HG02870 (cell line): ENCODE measurements around the gene LCN1.

Source experiments
- ATAC-seq: cut with Tn5 transposase; IDR thresholded peaks from one replicate; pipeline ENCODE4 v1.9.1; 2021; ENCODE audit warnings: mild to moderate bottlenecking, moderate library complexity; ENCODE audit not compliant: unreplicated experiment

The LCN1 gene

DNA sequence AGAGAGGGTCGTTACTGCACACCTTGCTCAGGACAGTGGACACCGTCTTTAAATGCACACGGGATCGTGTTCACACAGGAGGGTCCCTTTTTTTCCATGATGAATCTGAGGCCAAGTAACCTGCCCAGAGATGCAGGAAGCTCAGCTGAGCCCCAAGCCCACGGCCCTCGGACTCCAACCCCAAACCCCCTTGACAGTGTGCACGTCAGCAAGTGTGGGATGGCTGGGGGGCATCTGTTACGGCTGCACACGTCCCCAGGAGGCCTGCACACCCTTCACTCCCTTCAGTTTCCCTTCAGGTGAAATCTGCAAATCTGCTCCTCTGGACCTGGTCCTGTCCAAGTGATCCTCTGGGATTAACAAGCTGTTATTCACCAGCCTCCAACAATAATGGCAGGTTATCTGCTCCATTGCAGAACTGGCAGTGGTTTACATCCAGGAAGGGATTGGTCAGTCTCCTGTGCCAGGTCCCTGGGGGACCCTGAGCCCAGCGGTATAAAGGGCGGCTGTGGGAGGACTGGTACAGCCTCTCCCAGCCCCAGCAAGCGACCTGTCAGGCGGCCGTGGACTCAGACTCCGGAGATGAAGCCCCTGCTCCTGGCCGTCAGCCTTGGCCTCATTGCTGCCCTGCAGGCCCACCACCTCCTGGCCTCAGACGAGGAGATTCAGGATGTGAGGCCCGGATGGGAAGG, at the start of gene LCN1:
Gene LCN1 (plus strand): TSS at position 525 of the 692 bp plus-strand sequence. CDS start 58 bp downstream, at position 583.
- ATAC-seq: no peak

DNA sequence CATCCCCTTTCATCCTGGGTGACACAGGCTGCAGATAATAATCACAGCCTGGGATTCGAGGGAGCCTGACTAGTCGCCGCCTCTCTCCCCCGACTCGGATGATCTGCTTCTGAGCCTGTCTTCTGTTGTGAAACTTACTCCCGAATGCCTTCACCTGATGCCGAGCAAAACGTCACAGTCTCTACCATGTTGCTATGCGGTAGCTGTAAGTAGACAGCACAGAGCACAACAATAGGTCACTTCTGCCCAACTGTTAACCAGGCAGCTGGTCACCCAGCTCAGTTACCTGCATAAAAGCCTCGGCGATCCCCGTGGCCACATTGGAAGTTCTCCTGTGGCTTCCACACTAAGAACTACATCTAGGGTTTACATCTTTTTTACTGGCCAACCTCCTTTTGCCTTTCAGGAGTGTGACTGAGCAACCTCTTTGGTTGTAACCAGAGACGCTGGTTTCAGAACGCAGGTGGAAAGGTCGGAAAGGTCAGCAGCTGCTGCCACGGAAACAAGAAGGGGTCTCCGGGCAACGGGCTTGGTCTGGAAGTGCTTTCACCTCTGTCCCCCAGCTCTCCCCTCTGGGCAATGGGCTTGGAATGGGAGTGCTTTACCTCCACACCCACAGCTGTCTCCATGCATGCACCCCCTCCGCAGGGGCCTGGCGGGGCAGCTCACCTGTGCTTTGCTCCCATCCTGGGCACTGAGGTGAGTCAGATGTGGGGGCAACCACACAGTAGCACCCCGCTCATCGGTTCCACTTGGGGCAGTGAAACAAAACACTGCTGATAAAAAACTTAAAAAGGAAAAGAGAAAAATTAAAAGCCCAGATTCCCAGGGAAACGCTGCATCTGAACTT, 49.2 kb upstream of the LCN1 start:
- no peak for ATAC-seq

DNA sequence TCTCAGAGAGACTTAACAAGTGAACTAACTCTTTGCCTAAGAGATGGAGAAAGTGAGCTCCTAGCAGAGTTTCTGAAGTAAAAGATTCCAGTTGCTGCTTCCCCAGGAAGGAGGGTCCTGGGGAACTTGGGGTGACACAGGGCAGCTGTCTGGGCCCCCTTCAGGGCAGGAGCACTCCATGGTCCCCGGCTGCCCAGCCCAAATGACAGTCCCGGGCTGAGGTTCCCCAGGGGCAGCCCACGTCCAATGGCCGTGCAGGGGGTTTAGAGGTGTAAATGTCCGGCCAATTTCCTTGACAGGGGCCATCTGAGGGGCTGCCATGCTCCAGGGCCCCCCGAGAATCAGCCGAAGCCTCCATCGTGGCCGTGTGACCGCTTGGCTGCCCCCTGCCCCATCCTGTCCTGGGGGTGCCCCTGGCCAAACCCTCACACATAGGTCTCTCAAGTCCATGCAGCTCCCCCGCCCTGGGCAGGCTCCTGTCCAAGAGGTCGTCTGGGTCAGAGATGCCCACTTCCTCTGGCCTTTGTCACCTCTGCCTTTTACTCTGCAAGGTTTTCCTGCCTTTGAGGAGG, 47.2 kb upstream of the LCN1 start:
- ATAC-seq: no peak

DNA sequence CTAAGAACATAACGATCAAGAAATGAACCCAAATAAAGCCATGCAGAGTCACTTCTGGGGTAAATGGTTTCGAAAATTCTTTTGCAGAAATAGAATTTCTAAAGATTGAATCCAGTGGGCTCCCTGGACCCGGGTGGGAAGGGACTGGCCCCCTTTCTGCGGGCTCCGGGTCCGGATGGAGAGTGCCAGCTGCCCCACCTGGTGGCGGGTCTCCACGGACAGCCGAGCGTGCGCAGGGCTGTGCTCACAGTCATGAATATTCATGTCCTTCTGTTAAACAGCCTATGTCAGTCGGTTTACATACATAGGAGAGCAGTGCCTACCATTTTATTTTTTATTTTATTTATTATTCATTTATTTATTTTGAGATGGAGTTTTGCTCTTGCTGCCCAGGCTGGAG, 46.3 kb upstream of the LCN1 start:
- no peak for ATAC-seq

DNA sequence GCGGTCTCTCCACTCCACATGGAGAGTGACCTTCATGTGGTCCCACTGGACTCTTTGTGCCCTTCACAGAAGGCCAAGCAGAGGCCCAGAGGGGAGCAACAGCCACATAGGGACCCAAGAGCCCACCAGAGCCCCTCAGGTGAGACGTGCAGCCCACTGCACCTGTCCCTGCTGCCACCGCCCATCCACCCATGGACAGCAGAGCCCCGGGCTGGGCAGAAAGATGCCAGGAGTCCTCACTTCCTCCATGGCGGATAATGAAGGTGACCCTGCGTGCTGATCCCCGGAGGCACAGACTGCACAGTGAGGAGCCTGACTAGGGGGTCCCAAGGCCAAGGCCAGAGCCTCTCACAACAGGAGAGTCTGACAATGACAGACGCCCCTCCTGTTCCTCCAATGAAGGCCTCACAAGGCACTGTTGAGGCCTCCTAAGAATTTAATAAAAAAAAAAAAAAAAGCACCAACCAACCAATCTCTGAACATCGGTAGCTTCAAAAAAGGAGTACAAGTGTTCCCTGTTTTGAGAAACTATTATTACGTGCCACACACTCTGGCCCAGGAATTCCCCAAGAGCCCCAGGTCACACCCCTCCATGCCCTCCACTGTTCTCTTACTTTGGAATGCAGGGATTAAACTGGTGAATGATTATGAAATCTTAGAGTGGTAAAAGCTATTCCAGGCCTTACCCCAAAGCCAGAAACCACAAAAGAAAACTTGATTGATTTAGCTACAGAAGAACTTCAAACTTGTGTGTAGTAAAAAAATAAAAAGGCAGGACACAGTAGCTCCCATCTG, 44.5 kb upstream of the LCN1 start:
- no peak for ATAC-seq

DNA sequence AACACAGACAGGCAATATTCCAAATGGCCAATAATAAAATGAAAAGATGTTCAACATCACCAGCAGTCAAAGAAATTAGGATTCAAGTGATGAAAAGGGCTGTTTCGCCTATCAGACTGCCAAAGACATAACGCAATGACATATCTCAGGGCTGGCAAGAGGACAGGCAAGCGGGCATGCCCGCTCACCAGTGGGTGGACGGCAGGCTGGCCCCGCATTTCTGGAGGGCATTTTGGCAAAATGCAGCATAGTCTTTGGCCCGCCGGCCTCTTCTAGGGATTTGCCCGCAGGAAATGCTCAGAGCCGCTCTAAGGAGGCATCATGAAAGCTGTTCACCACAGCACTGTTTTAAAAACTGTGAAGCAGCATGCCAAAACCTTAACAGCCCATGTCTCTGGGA, 43.0 kb upstream of the LCN1 start:
- no peak for ATAC-seq

DNA sequence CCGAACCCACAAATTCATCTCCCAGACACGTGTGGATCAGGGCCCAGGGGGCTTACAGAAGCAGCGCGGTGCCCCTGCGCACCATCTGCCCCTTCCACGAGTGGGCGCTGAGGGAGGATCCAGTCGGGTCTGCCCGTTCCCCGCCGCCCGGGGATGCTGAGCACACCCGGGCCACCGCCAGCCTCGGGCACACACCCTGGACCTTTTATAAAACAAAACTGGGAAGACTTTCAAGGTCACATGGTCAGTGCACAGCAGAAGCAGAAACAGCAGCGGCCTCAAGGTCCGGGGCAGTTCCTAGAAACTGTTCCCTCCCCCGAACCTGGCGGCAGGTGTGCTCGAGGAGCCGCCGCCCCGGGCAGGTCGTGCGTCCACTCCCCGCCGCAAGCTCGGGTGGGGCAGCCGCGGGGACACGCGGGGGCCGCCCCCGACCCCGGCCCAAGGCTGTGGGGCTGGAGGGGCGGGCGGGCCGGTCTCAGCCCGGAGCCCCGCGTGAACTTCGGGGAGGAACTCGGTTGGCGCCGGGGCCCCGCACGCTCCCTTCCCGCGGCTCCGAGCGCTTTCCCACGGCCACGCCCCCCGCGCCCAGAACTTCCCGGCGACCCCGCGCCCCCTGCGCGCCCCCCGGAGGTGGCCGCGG, 42.3 kb upstream of the LCN1 start:
- no peak for ATAC-seq

DNA sequence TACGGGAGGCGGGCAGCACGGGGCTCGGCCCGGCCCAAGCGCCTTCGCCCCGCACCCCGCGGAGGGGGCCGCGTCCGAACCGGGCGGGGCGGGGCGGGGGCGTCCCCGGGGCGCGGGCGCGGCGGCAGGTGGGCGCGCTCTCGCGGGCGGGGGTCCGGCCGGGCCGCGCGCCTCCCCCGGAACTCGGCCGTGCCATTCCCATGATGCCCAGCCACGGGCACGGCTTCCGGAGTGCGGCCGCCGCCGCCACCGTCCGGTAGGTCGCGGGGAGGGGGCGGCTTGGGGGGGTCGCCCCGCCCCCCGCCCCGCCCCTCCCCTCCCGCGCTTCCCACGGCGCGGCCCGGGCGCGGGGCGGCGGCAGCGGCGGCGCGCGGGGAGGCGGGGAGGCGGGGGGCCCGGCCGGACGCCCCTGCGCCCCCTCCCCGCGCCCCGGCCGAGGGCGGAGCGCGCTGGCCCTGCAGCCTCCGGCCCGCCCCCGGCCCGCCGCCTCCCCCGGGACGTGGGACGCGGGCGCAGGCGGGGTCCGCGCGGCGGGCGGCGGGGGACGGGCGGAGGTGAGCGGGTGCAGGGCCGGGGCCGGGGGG, 41.7 kb upstream of the LCN1 start, which contains the start of gene PPP1R26:
Gene PPP1R26 (plus strand): TSS at position 314 of the 584 bp plus-strand sequence. CDS start 4,729 bp downstream, outside the sequence.
- ATAC-seq: no peak

DNA sequence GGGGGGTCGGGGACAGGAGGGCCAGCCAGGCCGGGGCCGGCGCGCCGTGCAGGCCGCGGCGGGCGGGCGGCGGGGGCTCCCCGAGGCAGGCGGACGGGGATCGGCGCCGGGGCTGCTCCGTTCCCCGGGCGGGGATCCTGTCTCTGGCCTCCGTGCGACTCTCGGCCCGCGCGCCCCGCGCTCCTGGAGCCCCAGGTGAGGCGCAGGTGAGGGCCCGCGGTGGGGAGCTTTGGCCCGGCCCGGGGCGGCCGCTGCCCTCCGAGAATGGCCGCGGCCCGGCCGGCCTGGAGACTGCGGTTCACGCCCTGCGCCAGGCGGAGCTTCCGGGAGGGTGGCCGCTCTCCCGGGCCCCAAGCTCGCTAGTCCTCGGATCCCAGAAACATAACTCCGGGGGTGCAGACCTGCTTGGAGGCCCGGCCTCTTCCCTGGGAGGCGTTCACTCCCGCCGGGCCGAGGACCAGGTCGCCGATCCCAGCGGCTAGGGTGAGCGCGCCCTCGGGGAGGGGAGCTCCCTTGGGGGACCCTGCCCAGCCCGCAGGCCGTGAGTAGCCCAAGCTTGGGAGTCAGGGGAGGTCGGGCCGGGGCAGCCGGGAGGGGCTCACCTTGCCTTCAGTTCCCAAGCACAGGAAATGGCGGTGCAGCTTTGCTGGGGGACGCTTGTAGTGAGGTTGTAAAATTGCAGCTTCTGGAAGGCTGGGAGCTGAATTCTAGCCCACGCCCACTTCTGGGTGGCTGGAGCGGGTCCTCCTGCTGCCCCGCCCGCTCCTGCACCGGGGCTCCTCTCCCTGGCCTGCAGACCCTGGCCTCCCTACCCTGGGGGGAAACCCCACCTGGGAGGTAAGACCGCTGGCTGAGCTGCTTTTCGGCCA, 40.9 kb upstream of the LCN1 start:
- ATAC-seq: no peak

DNA sequence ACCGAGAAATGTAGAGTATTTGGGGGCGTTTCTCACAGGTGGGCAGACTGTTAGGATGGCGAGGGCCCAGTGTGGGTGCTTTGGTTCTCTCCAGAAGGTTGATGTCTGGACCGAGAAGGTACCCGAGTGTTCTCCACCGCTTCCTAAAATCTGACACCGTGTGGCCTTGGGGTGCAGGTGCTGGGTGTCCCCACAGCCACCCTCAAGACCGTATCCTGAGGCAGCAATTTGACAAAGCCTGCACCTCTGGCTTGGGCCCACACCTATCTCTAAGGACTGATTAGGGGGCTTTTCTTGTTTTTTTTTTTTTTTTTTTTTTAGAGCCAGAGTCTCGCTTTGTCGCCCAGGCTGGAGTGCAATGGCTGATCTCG, 40.3 kb upstream of the LCN1 start:
- no peak for ATAC-seq

DNA sequence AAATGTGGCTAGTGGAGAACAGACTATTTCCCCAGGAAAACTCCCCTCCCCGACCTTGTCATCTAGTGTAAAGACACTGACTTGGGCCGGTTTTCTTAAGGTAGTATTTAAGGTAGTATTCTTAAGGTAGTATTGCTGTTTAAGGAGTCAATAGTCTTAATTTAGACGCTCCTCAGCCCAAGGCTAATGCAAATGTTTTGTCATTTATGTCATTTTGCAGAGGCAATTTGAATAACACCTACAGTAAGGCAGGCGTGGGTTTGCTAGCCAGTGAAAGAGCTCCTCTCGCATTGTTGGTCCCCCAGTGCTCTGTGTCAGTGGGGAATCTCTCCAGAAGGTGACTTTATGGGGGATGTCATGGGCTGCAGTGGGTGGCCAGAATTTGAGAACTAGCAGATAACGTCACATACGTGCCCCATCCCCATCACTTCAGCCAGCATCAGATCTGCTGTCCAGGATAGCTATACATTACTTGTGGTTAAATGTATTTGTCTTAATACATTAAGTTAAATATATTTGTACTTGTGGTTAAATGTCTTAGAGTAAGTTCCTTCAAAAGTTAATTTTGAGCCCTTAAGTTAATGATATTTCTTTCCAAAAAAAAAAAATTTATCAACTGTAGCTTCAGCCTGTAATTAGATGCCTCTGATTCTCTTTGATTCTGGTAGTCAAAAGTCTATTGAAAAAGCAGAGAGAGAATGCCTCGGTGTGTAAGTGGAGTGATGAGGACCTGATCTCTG, 39.1 kb upstream of the LCN1 start:
- ATAC-seq: no peak

DNA sequence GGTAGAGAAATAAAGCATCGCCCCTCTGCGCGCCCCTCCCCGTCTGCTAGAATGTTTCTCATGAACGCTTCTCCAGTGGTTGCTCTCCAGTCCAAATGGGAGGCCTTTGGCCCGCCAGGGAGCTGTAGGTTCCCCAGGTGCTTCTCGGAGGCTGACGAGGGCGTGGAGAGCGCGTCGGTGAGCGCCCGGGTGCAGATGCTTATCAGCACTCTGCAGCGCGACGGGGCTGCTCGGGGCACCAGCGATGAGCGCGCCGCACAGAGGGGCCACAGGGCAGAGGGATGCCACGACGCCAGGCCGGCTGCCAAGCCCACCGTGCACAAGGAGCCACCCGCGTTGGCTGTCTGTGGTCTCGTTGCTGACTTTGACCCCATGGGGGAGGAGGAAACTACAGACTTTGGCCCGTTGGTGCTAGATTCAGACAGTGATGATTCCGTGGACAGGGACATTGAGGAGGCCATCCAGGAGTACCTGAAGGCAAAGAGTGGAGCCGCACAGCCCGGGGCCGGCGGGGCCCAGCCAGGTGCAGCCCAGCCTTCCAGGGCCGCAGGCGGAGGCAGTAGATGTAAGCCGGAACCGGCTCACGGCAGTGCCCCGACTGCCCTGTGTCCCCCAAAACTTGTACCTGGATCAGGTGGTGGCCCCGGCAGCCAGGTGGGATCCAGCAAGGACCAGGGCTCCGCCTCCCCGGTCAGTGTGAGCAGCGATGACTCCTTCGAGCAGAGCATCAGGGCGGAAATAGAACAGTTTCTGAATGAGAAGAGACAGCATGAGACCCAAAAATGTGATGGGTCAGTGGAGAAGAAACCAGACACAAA, 36.6 kb upstream of the LCN1 start:
- ATAC-seq: no peak

DNA sequence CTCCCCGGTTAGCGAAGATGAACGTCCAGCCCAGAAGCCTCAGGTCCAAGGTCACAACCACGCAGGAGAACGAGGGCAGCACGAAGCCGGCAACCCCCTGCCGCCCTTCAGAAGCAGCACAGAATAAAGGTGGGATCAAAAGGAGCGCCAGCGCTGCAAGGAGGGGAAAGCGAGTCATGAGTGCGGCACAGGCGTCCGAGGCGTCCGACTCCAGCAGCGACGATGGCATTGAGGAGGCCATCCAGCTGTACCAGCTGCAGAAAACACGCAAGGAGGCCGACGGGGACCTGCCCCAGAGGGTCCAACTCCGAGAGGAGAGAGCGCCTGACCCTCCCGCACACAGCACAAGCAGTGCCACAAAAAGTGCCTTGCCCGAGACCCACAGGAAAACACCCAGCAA, 35.9 kb upstream of the LCN1 start:
- ATAC-seq: no peak

DNA sequence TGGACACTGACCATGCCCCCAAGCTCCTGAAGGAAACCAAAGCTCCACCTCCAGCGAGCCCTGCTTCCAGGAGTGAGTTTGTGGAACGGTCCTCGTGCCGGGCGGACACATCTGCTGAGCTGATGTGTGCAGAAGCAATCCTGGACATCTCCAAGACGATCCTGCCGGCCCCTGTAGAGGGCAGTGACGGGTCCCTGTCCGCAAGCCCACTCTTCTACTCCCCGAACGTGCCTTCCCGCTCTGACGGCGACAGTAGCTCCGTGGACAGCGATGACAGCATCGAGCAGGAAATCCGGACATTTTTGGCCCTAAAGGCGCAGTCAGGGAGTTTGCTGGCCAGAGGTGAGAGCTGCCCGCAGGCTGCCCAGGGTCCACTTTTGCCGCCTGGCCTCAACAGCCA, 35.4 kb upstream of the LCN1 start:
- ATAC-seq: no peak

DNA sequence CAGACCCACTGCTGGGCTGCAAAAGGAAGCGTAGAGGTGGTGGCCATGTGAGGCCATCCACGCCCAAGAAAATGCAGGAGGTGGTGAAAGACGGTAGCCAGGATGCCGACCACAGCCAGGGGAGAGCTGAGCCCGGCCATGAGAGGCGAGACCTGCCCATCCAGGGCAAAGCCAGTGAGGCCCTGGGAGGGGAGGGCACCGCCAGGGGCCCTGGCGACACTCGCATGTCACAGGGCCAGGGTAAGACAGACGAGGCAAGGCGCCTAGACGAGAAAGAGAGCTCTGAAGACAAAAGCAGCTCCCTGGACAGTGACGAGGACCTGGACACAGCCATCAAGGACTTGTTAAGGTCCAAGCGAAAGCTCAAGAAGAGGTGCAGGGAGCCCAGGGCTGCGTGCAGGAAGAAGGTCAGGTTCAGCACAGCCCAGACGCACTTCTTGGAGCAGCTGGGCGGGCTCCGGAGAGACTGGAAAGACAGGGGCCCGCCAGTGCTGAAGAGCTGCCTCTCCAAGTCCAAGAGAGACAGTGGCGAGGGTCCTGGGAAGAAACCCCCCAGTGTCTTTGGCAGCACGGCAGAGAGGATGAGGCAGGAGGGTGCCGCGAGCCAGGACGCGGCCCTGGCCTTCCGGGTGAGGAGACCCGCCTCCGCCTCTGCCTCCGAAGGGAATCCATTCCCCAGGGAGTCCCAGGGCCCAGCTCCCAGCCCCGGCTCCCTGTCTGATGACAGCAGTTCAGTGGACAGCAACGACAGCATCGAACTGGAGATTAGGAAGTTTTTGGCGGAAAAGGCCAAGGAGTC, 34.8 kb upstream of the LCN1 start:
- no peak for ATAC-seq

DNA sequence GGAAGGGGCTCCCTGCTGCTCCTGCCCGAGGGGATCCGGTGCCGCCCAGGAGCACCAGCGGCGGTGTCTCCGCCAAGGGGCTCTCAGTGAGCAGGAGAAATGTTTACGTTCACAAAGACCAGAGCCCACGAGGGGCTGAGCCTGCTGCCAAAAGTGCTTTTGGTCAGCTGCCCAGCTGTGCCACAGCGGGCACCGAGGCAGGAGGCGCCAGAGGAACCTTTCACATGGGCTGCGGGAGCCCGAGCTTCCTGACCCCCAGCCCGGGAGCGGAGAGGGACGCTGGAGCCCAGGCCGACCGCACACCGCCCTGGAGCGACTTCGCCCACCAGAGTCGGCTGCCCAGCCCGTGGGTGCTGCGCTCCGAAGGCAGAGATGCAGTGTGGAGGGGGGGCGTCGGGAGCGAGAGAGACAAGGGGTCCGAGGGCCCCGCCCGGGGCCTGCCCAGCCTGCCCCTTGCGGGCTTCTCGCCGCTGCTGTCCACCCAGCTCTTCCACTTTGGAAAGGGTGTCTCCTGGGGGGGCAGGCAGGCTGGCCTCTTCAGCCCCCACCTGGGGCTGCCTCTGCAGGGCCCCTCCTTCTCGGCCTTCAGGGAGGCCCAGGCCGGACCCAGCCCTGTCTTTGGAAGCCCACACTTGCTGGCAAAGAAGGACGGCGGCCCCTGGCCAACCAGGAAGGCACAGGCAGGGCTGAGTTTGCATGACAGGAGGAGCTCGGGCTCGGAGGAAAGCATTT, 33.8 kb upstream of the LCN1 start:
- ATAC-seq: no peak

DNA sequence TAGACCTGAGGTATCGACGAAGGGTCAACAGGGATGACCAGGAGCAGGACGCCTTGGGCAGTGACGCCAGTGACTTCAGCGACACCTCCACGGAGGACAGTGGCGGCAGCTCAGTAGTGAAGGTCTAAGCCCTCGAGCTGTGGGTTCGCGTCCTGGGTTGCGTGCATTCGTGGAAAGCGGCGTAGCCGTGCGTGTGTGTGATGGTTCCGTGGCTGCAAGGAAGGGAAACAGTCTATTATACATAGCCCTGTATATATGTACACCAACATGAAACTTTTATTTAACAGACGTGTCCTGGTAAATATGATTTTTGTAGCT, 33.3 kb upstream of the LCN1 start:
- no peak for ATAC-seq
